Measurements from ENCODE around the gene CDC42EP4. TPM values are rescaled to one million over a fixed set of nuclear protein-coding genes. Genes with fewer than 3 reads are reported as not detected.
A peak's percentile ranks its signal among the peaks of the same experiment; 100 is the strongest.

The CDC42EP4 gene
- total and polyA plus RNA-seq, 8 donors = 23.2 to 93.3 (median 44.8) TPM

- 2 to 5% (median 3%) methylated on average over 7 to 8 of the region's 8 CpGs for WGBS, 5 donors
- intact Hi-C loops (cut with DNase I; ENCODE audit: low total_unique reads) = loop anchor here (2.0 kb wide), 1 partner anchor 113 kb away; no protein-coding TSS in a partner anchor
- Histone ChIP-seq H3K27me3 (no peaks in the 10 kb centered on the region), H3K36me3 (no peaks in the 10 kb centered on the region), H3K4me1 (peaks cover 0 to 12% (median 6%) of the 10 kb centered on the region in 4 donors), H3K9me3 (no peaks in the 10 kb centered on the region), H3K27ac (no peak overlapping the region), H3K4me3 (no peak overlapping the region)
- TF ChIP-seq POLR2A (IDR thresholded peaks at IDR 0.05) (no peak), EP300 (IDR thresholded peaks at IDR 0.05) (no peak), CTCF (IDR thresholded peaks at IDR 0.05) (peak in 6 of 7 experiments; percentile 43 to 98 (median 96)), POLR2AphosphoS5 (IDR thresholded peaks at IDR 0.05) (peak in 1 of 3 donors; percentile 34)
- DNase-seq = peak; percentile 51 to 81
Observed at GRCh38 chr17:73255671-73256181, 56.1 kb downstream of the CDC42EP4 start.

- Histone ChIP-seq H3K9me3 (no peaks in the 10 kb centered on the region), H3K4me3 (no peak overlapping the region), H3K27me3 (no peaks in the 10 kb centered on the region), H3K36me3 (peaks cover 3 to 24% (median 20%) of the 10 kb centered on the region in 4 donors), H3K4me1 (peaks cover 0 to 9% (median 6%) of the 10 kb centered on the region in 4 donors), H3K27ac (no peak overlapping the region)
- TF ChIP-seq EP300 (IDR thresholded peaks at IDR 0.05) = no peak
- TF ChIP-seq CTCF (IDR thresholded peaks at IDR 0.05) = no peak
- no peak for TF ChIP-seq POLR2AphosphoS5 (IDR thresholded peaks at IDR 0.05)
- TF ChIP-seq POLR2A (IDR thresholded peaks at IDR 0.05) = no peak
- intact Hi-C loops (cut with DNase I; ENCODE audit: low total_unique reads) = no loop called here
- no peak for DNase-seq
- 70 to 87% (median 78%) methylated on average over 8 of the region's 8 CpGs for WGBS, 5 donors
Observed at GRCh38 chr17:73251871-73252270, 59.9 kb downstream of the CDC42EP4 start.

- Histone ChIP-seq H3K36me3 (peaks cover 3 to 32% (median 27%) of the 10 kb centered on the region in 4 donors), H3K27ac (no peak overlapping the region), H3K9me3 (no peaks in the 10 kb centered on the region), H3K4me1 (peaks cover 0 to 6% (median 4%) of the 10 kb centered on the region in 4 donors), H3K4me3 (no peak overlapping the region), H3K27me3 (no peaks in the 10 kb centered on the region)
- intact Hi-C loops (cut with DNase I; ENCODE audit: low total_unique reads) = no loop called here
- no peak for DNase-seq
- 60 to 84% (median 66%) methylated on average over 10 of the region's 10 CpGs for WGBS, 5 donors
- no peak for TF ChIP-seq POLR2A (IDR thresholded peaks at IDR 0.05)
- no peak for TF ChIP-seq CTCF (IDR thresholded peaks at IDR 0.05)
- no peak for TF ChIP-seq EP300 (IDR thresholded peaks at IDR 0.05)
- TF ChIP-seq POLR2AphosphoS5 (IDR thresholded peaks at IDR 0.05) = no peak
Observed at GRCh38 chr17:73250851-73251640, 60.8 kb downstream of the CDC42EP4 start.

GRCh38 chr17:73249700-73250099, 62.1 kb downstream of the CDC42EP4 start:
- WGBS, 5 donors = 79 to 88% (median 85%) methylated on average over 8 of the region's 8 CpGs
- intact Hi-C loops (cut with DNase I; ENCODE audit: low total_unique reads) = no loop called here
- H3K27me3 ChIP-seq = no peaks in the 10 kb centered on the region
- no peaks in the 10 kb centered on the region for H3K9me3 ChIP-seq
- TF ChIP-seq POLR2A (IDR thresholded peaks at IDR 0.05) (no peak), POLR2AphosphoS5 (IDR thresholded peaks at IDR 0.05) (no peak), EP300 (IDR thresholded peaks at IDR 0.05) (no peak), CTCF (IDR thresholded peaks at IDR 0.05) (no peak)
- no peak for DNase-seq
- no peaks in the 10 kb centered on the region for H3K4me1 ChIP-seq
- H3K4me3 ChIP-seq = no peak overlapping the region
- peaks cover 3 to 46% (median 40%) of the 10 kb centered on the region in 4 donors for H3K36me3 ChIP-seq
- no peak overlapping the region for H3K27ac ChIP-seq

All from stomach (tissue), 9 donors.